ENCODE measurements around the gene C10orf95.

- TF ChIP-seq CHD4 (IDR thresholded peaks at IDR 0.05; ENCODE audit: borderline replicate concordance) (no peak), REST (IDR thresholded peaks at IDR 0.05) (no peak), EP300 (IDR thresholded peaks at IDR 0.05) (no peak), POLR2A (IDR thresholded peaks at IDR 0.05; ENCODE audit: low read length) (no peak)
Measured at GRCh38 chr10:102406815-102407214, 44.5 kb downstream of the C10orf95 start.

Data from A549 (cell line).